PFSK-1 (cell line): ENCODE results near the gene ARHGEF10L.

Experiments used
- FOXP2 ChIP-seq: optimal IDR thresholded peaks from 2 replicates; pipeline ENCODE3; 2011; ENCODE audit warnings: borderline replicate concordance, control low read depth, inconsistent platforms; ENCODE audit not compliant: insufficient read depth; ENCODE audit errors: extremely low read length, extremely low read depth
- POLR2AphosphoS5 ChIP-seq: IDR thresholded peaks from 2 replicates; pipeline ENCODE4 v1.6.1; 2012; ENCODE audit warnings: low read depth, mild to moderate bottlenecking, control low read depth, low read length, moderate library complexity
- REST ChIP-seq, 2 experiments: IDR thresholded peaks; 2 replicates each; pipeline versions ENCODE4 v1.6.1 to v1.8.0; 2011 to 2012; ENCODE audit warnings: low read depth in 2 of 2, low read length in 2 of 2, control low read depth in 1 of 2, inconsistent platforms in 1 of 2, mild to moderate bottlenecking in 1 of 2, moderate library complexity in 1 of 2; ENCODE audit not compliant: insufficient read depth in 1 of 2
- SIN3A ChIP-seq: IDR thresholded peaks from 2 replicates; pipeline ENCODE4 v1.6.1; 2012; ENCODE audit warnings: mild to moderate bottlenecking, low read length, moderate library complexity, borderline replicate concordance; ENCODE audit not compliant: insufficient read depth
- TAF1 ChIP-seq: IDR thresholded peaks from 2 replicates; pipeline ENCODE4 v1.6.1; 2012; ENCODE audit warnings: low read length, control low read depth, borderline replicate concordance; ENCODE audit not compliant: insufficient read depth

Gene ARHGEF10L

GRCh38 chr1:17601643-17602382, 62.3 kb downstream of the ARHGEF10L start:
- no peak for TF ChIP-seq TAF1
- TF ChIP-seq REST (IDR thresholded peaks at IDR 0.05; ENCODE audit: insufficient read depth in 1 of 2, low read depth in 2 of 2, low read length in 2 of 2) = no peak
- no peak for TF ChIP-seq FOXP2
- no peak for TF ChIP-seq SIN3A
- TF ChIP-seq POLR2AphosphoS5 = no peak

- TF ChIP-seq SIN3A (no peak), POLR2AphosphoS5 (no peak), REST (IDR thresholded peaks at IDR 0.05; ENCODE audit: insufficient read depth in 1 of 2, low read depth in 2 of 2, low read length in 2 of 2) (no peak), TAF1 (no peak), FOXP2 (no peak)
These were observed 63.8 kb downstream of the ARHGEF10L start for GRCh38 chr1:17603091-17603841.

GRCh38 chr1:17605582-17606344, 66.3 kb downstream of the ARHGEF10L start:
- TF ChIP-seq TAF1 (no peak), REST (IDR thresholded peaks at IDR 0.05; ENCODE audit: insufficient read depth in 1 of 2, low read depth in 2 of 2, low read length in 2 of 2) (no peak), SIN3A (no peak), FOXP2 (no peak), POLR2AphosphoS5 (no peak)

GRCh38 chr1:17606826-17607440, 67.4 kb downstream of the ARHGEF10L start:
- TF ChIP-seq SIN3A = no peak
- TF ChIP-seq TAF1 = no peak
- TF ChIP-seq POLR2AphosphoS5 = no peak
- TF ChIP-seq REST (IDR thresholded peaks at IDR 0.05; ENCODE audit: insufficient read depth in 1 of 2, low read depth in 2 of 2, low read length in 2 of 2) = no peak
- TF ChIP-seq FOXP2 = no peak
